Hindlimb muscle (tissue), 1 donor: ENCODE results near the gene MED13. TPM values are rescaled to one million over a fixed set of nuclear protein-coding genes. Genes with fewer than 3 reads are reported as not detected.
A peak's percentile ranks its signal among the peaks of the same experiment; 100 is the strongest.
"Not testable (repeated sequence)": the region's sequence is repeated elsewhere in the genome, so short reads cannot be mapped to it uniquely, and the experiment has no call there.

Experiments used
- DNase-seq: peaks from one replicate; pipeline ENCODE4 v3.0.0-alpha.2; 2013
- polyA plus RNA-seq: library from polyadenylated mRNA; unstranded; fragments of 120-200 nt; gene quantifications from one replicate; pipeline ENCODE4 v1.2.1, GENCODE V29; 2013; ENCODE audit not compliant: insufficient read length

Gene MED13
- polyA plus RNA-seq, 1 donor: 27.4 TPM

DNA sequence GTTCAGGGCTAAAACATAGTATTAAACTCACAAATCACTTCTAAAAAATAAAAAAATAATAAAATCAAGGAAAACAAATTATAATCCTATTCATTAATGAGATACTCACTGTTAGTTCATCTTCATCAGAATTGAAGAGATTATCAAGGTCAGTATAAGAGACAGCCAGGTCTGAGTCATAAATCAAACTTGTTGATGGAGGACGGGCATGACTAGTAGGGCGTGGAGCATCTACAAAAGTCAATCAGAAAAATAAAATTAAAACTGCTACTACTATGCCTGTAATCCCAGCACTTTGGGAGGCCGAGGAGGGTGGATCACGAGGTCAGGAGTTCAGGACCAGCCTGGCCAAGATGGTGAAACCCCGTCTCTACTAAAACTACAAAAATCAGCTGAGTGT lies 78.2 kb downstream of the MED13 start:
- DNase-seq: no peak

DNA sequence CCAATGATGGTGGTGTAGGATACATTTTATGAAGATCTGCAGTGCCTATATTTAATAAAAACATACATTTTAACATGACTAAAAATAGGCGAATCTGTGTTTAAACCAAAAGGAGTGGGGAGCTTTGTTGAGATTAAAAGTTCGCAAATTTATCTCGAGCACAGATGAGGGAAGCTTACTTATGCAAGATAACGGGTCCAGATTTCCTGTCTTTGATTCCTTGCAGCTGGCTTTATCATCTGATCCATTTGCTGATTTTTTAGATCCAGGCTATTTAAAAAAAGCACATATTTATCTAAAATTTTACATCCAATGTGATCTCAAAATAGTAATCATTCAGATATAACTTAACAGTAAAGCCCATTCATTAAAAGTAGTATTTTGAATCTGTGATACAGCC lies 80.3 kb downstream of the MED13 start:
- DNase-seq: no peak

GRCh38 chr17:61981323-61981722 lies 83.8 kb downstream of the MED13 start:
- no peak for DNase-seq

- DNase-seq: no peak
Observed at GRCh38 chr17:61980535-61980934, 84.5 kb downstream of the MED13 start.

- DNase-seq: no peak
Observed at GRCh38 chr17:61974115-61974514, 91.0 kb downstream of the MED13 start.

DNA sequence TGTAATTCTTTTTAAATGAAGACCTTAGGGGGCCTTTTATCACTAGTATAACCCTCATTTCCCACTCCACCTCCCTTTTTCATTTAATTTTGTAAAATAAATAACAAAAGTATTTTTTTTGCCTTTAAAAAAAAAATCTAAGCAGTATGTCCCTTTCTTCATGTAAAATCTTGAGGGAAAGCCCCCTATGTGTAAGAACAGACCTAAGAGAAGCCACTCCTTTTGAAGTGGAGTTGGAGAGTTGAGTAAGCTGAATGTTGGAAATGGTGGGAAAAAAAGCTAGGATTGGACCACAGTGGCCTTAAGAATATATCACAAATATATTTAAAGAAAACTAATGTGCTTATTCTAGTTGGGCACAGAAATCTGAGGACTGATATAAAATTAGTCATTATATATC lies 92.8 kb downstream of the MED13 start:
- no peak for DNase-seq

DNA sequence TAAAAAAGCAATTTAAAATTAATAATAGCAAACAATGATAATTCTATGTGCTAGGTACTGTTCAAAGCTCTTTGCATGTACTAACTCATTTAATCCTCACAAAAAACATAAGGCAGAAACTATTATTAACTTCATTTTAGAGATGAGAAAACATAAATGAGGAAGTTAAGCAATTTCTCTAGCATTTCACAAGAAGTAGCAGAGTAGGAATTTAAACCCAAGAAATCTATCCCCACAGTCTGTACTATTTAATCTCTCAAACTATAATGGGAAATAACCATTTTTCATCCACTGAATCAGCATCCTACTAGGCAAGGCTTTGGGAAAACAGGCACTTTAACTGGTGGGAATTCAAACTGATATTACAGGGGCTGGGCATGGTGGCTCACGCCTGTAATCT lies 95.0 kb downstream of the MED13 start:
- no peak for DNase-seq

GRCh38 chr17:61968757-61969156 lies 96.3 kb downstream of the MED13 start:
- DNase-seq: no peak

DNA sequence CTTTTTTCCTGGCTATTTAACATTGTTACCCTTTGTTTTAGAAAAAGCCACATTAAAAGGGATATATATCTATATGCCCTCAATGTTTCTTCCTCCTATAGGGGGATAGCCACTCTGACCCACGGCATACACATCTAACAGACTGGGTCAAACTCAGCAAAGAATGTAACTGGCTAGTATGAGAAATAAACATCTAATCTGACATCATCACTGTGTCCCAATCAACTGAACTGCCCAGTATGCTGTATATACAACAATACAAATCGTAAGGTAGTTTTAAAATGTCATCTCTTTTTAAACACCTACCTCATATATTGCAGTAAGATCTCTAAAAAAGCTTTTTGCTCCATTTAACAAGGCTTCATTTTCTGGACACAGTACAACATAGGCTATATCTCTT lies 97.3 kb downstream of the MED13 start:
- DNase-seq: no peak

DNA sequence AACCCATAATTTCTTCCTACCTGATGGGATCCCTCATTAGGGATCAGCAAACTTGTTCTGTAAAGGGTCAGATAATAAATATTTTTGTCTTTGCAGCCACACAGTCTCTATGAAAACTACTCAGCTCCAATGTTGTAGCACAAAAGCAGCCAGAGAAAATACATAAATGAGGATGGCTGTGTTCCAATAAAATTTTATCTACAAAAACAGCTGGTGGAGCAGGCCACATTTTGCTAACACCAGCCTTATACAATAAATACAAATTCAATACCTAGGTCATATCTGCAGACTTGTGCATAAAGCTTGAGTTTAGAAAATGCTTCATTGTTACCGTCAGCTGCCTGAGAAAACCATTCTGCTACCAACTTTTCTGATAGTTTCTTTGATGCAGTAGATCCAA lies 98.9 kb downstream of the MED13 start:
- no peak for DNase-seq

DNA sequence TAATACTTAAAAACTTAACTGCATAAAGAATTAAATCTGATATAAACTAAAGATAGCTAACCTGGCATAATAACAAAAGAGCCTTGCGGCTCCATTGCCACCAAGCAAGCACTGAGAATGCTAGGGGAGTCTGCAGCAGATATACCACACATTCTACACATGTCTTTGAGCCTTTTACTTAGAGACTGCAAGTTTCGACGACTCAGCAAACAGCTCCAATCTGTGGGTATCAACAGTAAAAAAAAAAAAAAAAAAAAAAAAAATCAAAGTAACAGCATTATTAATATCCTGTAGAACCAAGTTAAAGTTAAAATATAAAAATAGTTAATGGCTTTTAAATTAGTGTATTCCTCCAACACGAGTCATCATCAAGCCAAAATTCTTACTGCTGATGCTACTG lies 109.5 kb downstream of the MED13 start:
- no peak for DNase-seq

- DNase-seq: no peak
Observed at GRCh38 chr17:61947367-61948078, 117.6 kb downstream of the MED13 start.

DNA sequence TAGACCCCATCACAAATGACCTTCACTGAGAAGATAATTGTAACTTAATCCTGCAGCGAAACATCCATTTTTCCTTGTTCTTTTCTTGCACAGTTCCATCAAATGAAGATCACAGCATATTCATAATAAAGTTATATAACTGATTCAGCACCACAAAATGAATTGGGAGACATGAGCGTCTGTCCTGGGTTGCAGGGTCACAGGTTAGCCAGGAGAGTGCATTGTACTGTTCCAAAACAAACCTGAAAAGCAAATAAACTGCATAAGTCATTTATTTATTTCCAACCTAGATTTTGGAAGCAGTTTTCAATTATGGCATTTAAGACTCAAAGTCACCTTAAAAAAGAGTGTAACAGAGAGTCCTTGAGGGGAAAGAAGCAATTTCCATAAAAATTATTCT lies 118.7 kb downstream of the MED13 start:
- DNase-seq: no peak

DNA sequence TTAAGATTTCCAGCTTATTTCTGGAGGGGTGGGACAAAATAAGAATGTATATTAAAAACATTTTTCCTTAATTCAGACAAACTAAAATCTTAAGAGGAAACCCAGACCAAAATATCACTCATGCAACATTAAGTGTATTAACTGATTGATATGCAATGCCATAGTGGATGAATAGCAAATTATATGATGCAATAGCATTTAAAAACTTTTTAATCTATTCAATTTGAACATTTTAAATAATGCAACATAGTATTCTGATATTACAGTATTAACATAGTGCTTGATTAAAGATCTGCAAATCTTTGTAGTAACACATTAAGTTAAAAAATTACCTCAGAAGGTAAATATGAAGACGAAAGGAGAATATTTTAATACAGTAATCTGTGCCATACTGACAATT lies 122.0 kb downstream of the MED13 start:
- no peak for DNase-seq

DNA sequence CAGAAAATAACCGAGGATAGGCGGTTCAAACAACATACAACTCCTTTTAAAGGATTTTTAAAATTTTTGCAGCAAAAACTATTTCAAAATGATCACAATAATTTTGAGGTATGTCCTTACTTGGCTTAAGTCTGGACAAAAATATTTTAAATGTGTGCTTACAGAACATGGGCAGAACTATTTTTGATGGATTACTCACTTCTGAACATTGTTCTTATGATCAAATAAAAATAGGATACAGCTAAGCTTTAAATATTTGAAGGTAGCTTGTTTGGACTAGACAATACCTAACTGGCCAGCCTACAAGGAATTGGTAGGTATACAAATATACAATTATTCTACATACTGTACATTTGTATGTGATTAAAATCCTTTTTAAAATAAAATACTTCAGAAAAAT lies 123.0 kb downstream of the MED13 start:
- no peak for DNase-seq

DNA sequence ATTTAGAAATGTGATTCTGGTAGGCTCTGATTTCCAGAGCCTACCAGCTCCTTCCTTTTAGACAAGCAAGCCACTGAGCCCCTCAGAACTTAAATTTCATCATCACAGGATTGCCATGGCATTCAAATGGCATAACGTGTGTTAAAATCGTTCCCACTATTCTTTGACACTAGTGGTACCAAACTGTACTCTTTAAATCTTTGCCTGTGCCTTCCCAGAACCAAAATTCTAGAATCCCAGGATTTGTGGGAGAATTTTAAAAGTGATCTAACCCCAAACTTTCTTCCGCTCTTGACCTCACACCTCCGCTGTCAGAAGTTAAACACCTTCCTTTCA lies 137.0 kb downstream of the MED13 start:
- DNase-seq: no peak

- DNase-seq: peak; percentile 96
Observed at GRCh38 chr17:61927208-61928100, 137.6 kb downstream of the MED13 start, which contains the start of gene INTS2. TSS of gene INTS2 (minus strand) at chr17:61927982. CDS start at chr17:61926644, 1,338 bp downstream.

DNA sequence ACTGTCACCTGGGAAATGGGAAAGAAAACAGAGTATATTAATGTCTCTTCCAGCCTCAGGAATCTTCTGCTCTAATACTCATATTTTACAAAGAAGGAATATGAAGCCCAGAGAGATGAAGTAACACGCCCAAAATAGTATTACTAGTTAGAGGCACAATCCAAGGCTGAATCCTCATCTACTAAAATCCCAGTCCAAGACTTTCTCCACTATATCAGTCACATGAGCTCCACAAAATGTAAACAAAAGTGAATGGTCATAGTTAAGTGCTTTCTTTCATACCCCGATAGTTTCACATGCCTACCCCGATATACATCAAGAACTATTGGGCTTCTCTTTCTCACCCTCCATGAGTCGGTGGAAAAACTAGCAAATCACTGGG lies 138.3 kb downstream of the MED13 start:
- DNase-seq: no peak

DNA sequence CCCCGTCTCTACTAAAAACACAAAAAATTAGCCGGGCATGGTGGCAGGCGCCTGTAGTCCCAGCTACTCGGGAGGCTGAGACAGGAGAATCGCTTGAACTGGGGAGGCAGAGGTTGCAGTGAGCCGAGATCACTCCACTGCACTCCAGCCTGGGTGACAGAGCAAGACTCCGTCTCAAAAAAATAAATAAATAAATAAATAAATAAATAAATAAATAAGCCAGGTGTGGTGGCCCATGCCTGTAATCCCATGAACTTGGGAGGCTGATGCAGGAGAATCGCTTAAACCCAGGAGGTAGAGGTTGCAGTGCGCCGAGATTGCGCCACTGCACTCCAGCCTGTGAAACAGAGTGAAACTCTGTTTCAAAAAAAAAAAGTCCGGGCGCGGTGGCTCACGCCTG lies 149.9 kb downstream of the MED13 start:
- not testable (repeated sequence) for DNase-seq

DNA sequence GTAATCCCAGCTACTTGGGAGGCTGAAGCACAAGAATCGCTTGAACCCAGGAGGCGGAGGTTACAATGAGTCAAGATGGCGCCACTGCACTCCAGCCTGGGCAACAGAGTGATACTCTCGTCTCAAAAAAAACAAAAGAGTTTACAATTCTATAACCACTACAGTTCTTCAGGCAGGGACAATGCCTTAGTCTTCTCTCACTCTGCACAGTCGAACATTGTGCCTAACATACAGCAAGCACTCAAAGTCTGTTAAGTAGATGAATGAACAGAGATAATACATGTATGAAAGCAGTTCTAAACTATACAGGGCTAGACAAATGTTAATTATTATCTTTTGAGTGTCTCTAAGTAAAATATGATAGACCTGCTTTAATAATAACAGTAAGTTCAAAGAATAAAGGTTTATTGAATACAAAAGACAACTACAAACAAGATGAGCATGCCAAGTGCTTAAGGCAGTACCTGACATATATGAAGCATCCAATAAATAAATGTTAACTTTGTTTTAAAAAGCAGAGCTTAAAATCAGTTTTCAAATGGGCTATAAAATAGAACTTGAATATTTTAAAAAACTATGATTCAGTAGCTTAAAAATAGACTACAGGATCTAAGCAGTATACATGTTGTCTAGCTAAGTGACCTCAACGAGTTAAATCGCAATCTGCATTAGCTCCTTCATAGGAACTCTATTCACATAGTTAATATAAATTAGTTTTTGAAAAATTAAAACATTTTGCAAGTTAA lies 156.6 kb downstream of the MED13 start:
- no peak for DNase-seq

- no peak for DNase-seq
Observed at GRCh38 chr17:61907361-61907760, 157.7 kb downstream of the MED13 start.

GRCh38 chr17:61904094-61904710 lies 160.9 kb downstream of the MED13 start:
- no peak for DNase-seq

GRCh38 chr17:61903251-61903650 lies 161.8 kb downstream of the MED13 start:
- no peak for DNase-seq
